Measurements from ENCODE around the gene SHISA7. TPM values are rescaled to one million over a fixed set of nuclear protein-coding genes. Genes with fewer than 3 reads are reported as not detected.

The SHISA7 gene
- total RNA-seq: not detected in 2 replicates

DNA sequence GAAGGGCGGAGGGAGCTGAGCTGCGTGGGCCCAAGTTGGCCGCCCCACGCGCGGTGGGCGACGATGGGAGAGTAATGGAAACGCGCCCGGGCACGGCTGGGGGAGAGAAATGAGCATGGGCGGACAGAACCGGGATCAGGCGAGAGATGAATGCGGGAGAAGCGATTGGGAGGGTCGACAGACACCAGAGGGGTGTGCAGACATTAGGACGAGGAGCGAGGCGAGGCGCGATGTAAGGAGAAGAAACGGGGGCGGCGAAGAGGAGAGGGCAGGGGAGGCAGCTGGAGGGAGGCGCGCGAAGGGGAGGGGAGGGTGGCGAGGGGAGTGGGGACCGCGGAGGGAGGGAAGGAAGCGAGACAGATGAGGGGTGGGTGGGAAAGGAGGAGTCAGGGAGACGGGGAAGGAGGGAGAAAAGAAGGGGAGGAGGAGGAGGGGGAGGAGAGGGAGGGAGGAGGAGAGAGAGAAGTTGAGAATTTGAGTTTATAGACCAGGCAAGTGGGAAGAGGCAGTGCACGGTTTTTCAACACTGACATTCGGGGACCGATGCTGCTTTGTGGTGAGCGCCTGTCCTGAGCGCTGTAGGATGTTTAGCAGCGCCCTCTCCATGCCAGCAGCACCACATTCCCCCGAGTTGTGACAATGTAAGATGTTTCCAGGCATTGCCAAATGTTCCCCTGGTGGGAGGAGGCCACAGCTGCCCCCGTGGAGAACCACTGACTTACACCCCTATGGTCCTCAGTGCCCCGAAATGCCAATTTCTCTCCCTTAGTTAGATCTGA is at the start of gene SHISA7:
SHISA7 (minus strand) TSS at position 256 of the 779 bp plus-strand sequence. CDS start 437 bp downstream, outside the sequence.

DNA sequence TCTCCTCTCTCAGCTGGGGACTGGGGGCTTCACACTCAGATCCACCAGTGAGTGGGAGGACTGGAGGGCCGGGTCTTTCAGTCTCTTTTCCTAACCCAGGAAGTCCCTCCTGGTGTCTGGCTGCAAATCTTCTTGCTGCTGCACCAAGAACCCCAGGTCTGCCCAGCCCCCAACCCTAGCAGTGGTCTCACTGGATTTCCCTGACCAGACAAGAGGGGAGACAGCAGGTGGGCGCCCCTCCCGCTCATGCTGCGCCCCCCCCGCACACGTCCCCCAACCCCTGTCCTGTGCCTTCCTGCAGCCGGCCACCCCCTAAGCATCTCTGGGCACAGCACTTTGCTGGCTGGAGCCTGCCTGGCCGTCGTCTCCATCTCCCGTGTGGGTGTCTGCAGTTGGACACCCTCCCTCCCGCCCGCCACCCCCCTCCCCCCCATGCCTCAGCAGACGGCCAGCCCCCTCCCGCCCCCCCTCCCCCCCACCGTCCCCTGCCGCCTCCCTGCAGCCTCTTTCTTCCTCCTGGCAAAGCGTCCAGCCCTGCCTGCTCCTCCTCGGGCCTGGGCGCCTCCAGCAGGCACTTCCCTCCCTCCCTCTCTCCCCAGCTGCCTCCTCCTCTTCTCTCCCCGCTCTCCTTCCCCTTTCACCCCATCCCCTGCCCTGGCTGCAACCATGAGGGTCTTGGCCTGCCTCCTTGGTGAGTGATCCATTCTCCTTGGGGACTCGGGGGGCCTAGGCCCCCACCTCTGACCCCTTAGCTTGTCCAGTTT is 45.0 kb upstream of the SHISA7 start, which contains the start of gene SSC5D:
SSC5D (plus strand) TSS at position 513 of the 764 bp plus-strand sequence; CDS start at position 667, 154 bp downstream.

DNA sequence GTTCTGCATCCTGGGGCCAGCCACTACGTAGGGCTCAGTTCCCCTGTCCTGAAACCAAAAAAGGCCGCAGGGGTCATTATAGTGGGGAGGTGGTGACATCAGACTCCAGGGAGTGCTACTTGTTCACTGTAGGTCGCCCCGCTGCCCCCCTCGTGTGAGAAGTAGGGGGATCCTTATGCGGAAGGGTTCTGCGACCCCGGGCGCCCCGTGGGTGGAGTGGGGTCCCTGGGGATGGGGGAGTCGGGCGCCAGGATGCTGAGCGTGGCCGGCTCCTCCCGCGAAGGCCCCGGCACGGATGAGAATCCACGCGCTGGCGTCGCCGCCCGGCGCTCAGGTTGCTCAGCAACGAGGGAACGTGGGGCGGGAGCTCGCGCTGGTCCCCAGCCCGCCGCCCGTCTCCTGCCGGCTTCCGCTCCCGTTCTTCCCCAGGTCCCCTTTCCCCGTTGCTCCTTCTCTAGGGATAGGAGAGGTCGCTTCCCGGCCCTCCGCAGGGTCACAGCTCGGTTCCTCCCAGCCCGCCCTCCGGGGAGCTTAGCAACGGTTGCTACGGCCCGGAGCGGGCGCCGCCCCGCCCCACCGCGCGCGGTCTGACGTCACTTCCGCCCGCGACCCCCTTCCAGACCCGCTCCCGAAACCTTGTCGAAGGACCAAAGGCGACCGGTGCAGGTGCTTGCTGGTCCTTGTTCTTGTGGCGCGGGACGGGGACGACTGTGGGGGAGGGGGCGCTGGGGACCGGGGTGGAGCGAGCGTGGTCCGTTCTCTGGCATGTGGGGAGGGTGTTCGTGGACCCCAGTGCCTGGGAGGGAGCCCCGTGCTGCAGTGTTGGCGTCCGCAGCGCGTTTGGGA is 41.7 kb upstream of the SHISA7 start, which contains the start of gene NAT14:
NAT14 (plus strand) TSS at position 596 of the 846 bp plus-strand sequence. CDS start 521 bp downstream, outside the sequence.

DNA sequence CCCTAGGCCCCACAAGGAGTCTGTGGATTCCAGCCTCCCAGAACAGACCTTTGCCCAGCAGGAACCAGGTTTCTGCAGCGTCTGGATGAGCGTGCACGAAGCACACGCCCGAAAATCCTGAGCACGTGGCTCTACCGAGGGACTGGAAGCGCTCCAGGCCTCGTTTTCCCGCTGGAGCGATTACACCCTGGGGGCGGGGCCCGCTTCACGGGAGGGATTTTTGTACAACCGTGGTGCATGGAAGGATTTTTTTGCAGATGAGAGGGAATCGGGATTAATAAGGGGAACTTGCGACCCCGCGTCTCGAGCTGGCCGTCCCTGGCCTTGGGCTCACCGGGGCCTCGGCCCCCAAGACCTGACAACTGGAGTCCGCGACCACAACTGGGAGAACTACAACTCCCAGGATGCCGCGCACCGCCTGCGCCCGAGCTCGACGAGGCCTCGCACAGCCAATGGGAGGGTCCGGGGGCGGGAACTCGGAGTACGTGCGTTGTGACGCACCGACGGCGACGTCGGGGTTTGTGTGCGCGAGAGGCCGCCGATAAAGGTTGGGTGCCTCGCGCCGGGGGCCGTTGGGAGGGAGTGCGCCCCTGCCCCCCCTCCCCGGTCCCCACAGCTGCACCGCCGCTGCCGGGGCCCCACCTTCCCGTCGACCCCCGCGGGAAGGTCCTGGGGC is 33.1 kb upstream of the SHISA7 start, which contains the start of gene ZNF628:
ZNF628 (plus strand) TSS at position 518 of the 676 bp plus-strand sequence. CDS start 3,294 bp downstream, outside the sequence.

DNA sequence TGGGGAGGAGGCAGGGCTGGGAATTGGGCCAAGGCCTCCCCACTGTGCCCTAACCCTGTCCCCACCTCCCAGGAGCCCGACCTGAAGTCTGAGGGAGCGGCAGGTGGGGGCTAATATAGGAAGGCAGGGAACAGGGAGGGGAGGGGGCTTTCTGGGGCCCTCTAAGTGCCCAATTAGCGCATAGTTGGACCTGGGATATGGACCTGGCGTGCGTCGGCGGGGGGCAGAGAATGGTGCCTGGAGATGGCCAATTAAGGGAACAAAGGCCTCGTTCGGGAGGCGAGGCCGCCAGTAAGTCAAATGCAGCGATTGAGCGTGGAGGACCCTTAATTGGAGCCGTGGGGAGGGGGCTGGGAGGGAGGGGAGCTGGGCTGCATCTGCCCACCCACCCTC is 21.6 kb upstream of the SHISA7 start, which contains the start of gene C19orf85:
C19orf85 (minus strand) TSS at position 90 of the 393 bp plus-strand sequence. CDS start 197 bp downstream, outside the sequence.

DNA sequence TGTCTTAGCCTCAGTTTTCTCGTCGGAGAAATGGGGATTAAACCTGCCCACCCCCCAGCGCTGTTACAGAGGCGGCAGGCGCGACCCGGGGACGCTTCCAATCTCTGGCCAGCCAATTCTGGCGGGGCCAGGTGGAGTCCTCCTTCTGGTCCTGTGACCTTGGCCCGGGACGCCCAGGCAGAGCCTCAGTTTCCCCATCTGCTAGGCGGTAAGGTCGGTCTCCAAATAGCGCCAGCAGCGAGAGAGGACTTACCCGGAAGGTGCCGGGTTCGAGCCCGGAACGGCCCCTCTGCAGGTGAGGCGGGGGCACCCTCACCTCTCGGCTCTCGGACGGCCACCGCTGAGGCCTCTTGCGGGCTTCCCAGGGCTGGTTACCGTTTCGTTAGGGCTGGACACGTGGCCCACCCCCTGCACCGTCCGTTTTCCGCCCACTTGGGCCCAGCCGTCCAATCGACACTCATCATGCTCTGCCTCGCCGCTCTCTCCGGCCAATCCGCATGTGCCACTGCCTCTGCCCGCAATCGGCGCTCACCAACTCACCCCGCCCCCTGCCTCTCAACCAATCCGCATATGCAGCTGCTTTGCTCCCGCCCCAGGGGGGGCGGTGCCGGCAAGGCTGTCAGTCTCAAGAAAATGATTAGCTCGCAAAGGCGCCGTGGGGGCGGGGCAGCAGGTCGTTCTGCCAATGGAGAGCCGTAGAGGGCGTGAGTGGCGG is 18.3 kb upstream of the SHISA7 start, which contains the start of gene ISOC2:
ISOC2 (minus strand) TSS at position 384 of the 715 bp plus-strand sequence. CDS start 5,156 bp downstream, outside the sequence.

DNA sequence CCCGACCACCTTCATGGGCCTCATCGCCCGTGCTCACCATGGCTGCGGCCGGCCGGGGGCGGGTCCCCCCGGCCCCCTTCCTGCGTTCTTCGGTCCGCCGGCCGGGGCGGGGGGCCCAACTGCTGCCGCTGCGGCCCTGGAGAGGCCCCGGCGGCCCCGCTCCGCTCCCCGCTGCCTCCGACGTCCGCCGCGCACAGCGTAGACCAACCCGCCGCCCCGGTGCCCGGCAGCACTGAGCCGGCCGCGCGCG is 35.6 kb downstream of the SHISA7 start, which contains the start of gene UBE2S:
UBE2S (minus strand) TSS at position 239 of the 250 bp plus-strand sequence; CDS start at position 40, 199 bp downstream.

DNA sequence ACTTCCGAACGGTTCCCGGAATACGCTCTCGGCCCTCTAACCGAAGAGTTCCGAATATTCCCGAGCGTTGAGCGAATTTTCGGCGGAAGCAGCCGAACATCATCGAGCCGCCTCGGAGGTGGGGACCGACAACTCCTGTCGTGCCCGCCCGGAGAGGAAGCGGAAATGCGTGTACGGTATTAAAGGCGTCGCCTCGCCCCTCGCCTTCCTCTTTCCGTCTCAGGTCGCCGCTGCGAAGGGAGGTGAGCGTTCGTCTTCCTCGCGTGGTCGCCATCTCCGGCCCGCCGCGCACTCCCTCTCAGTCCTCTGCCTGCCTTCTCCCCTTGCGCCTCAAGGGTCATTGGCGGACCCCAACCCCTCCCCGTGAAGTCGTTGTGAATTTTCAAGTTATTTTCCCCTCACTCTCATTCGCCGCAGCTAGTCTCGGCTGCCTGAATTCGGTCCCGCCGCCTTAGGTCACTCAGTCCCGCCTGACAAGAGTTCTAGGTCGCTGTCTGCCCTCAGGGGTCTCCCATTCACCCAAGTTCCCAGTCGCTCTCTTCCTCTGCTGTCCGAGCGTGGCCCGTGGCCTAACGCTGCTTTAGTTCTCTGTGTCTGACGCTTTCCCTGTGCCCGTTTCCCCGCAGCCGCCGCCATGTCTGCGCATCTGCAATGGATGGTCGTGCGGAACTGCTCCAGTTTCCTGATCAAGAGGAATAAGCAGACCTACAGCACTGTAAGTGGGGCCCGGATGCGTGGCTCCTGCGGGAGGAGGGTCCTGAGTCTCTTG is 57.2 kb downstream of the SHISA7 start, which contains the start of gene RPL28:
RPL28 (plus strand) TSS at position 209 of the 769 bp plus-strand sequence; CDS start at position 635, 426 bp downstream.

DNA sequence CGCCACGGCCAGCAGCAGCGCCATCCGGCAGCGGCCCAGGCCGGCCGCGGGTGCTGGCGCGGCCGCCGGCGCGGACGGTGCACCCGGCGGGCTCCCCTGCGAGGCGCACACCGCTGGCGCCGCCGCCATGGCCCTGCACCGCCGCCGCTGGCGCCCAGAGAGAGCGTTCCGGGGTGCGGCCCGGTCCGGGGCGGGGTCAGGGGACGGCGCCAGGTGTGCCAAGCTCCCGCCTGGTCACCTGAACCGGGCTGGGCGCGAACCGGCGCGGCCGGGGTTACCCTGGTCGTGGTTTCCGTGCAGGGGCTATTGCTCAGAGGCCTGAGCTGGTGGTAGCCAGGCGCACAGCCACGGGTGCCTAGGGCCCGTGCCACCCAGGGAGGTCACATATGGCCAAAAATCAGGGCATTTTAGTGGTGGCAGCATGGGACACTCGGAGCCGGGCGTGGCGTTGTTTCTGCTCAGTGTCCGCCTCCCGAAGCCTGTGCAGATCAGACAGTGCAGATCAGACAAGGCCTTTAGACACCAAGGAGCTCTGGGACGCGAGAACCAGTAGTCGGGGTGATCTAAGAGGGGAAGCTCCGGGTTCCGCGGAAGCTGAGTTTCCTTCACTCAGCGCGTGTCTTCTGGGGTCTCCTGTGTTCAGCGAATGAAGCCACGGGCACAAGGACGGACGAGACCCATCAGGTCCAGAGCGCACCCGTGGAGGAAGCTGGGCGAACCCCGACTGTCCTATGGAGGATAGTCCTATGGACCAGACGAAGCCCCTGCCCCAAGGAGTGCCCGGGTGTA is 58.8 kb downstream of the SHISA7 start, which contains the start of gene TMEM238:
TMEM238 (minus strand) TSS at position 162 of the 789 bp plus-strand sequence; CDS start at position 129, 33 bp downstream.

Other genes with a start within 250 kb of the SHISA7 start
- 7.4 and 15.3 TPM in 2 replicates for gene PTPRH, start 233.8 kb downstream of the SHISA7 start, total RNA-seq
- gene TMEM86B, start 214.5 kb downstream of the SHISA7 start, total RNA-seq: 1.6 and 1.7 TPM in 2 replicates
- gene PPP6R1, start 184.3 kb downstream of the SHISA7 start, total RNA-seq: 34.7 and 45.9 TPM in 2 replicates
- 32.7 and 45.6 TPM in 2 replicates for gene HSPBP1, start 163.2 kb downstream of the SHISA7 start, total RNA-seq
- 7.0 and 9.2 TPM in 2 replicates for gene BRSK1, start 159.3 kb downstream of the SHISA7 start, total RNA-seq
- not detected in 2 replicates for gene TMEM150B, start 118.0 kb downstream of the SHISA7 start, total RNA-seq
- gene KMT5C, start 103.4 kb downstream of the SHISA7 start, total RNA-seq: 6.5 and 12.1 TPM in 2 replicates
- not detected in 2 replicates for gene COX6B2, start 88.6 kb downstream of the SHISA7 start, total RNA-seq
- not detected in 2 replicates for gene GARIN5B, start 80.0 kb downstream of the SHISA7 start, total RNA-seq
- gene IL11, start 72.8 kb downstream of the SHISA7 start, total RNA-seq: 6.9 and 8.5 TPM in 2 replicates
- gene TMEM190, start 66.5 kb downstream of the SHISA7 start, total RNA-seq: 0.37 TPM in 1 of 2 replicates, not detected in the other
- 0.33 and 0.75 TPM in 2 replicates for gene TMEM238, start 59.0 kb downstream of the SHISA7 start, total RNA-seq
- gene RPL28, start 57.4 kb downstream of the SHISA7 start, total RNA-seq: 393 and 410 TPM in 2 replicates
- gene UBE2S, start 35.5 kb downstream of the SHISA7 start, total RNA-seq: 268 and 487 TPM in 2 replicates
- 52.5 and 63.2 TPM in 2 replicates for gene ISOC2, start 18.3 kb upstream of the SHISA7 start, total RNA-seq
- gene C19orf85, start 21.5 kb upstream of the SHISA7 start, total RNA-seq: not detected in 2 replicates
- 1.5 and 1.9 TPM in 2 replicates for gene ZNF628, start 33.3 kb upstream of the SHISA7 start, total RNA-seq
- gene NAT14, start 41.9 kb upstream of the SHISA7 start, total RNA-seq: 19.1 and 29.9 TPM in 2 replicates
- 22.4 and 38.0 TPM in 2 replicates for gene SSC5D, start 45.1 kb upstream of the SHISA7 start, total RNA-seq
- 0.11 and 1.5 TPM in 2 replicates for gene SBK2, start 93.8 kb upstream of the SHISA7 start, total RNA-seq
- 0.12 TPM in 1 of 2 replicates, not detected in the other for gene SBK3, start 102.2 kb upstream of the SHISA7 start, total RNA-seq
- gene ZNF579, start 137.5 kb upstream of the SHISA7 start, total RNA-seq: 3.8 and 5.9 TPM in 2 replicates
- gene FIZ1, start 156.2 kb upstream of the SHISA7 start, total RNA-seq: 2.7 and 3.0 TPM in 2 replicates
- gene ZNF524, start 157.0 kb upstream of the SHISA7 start, total RNA-seq: 7.7 and 9.9 TPM in 2 replicates
- gene ZNF865, start 162.3 kb upstream of the SHISA7 start, total RNA-seq: 1.00 and 1.2 TPM in 2 replicates
- 4.4 and 5.4 TPM in 2 replicates for gene ZNF784, start 181.3 kb upstream of the SHISA7 start, total RNA-seq
- 4.1 and 4.2 TPM in 2 replicates for gene ZNF580, start 197.7 kb upstream of the SHISA7 start, total RNA-seq
- 12.3 and 22.5 TPM in 2 replicates for gene ZNF581, start 200.3 kb upstream of the SHISA7 start, total RNA-seq
- 2.5 and 8.5 TPM in 2 replicates for gene CCDC106, start 204.9 kb upstream of the SHISA7 start, total RNA-seq
- 117 and 168 TPM in 2 replicates for gene U2AF2, start 211.7 kb upstream of the SHISA7 start, total RNA-seq
- 79.4 and 112 TPM in 2 replicates for gene EPN1, start 231.9 kb upstream of the SHISA7 start, total RNA-seq

All from uterine smooth muscle cell (primary cell).